HG03095 (cell line): ENCODE measurements around the gene ABR.
"Not testable (repeated sequence)": the region's sequence is repeated elsewhere in the genome, so short reads cannot be mapped to it uniquely, and the experiment has no call there.

Source experiments
- ATAC-seq: cut with Tn5 transposase; IDR thresholded peaks from one replicate; pipeline ENCODE4 v1.9.1; 2021; ENCODE audit warnings: moderate library complexity; ENCODE audit not compliant: unreplicated experiment

The ABR gene

GRCh38 chr17:1050246-1050995 is 129.4 kb downstream of the ABR start:
- no peak for ATAC-seq

- no peak for ATAC-seq
Observed at GRCh38 chr17:1049446-1050225, 130.1 kb downstream of the ABR start.

- not testable (repeated sequence) for ATAC-seq
Observed at GRCh38 chr17:1048516-1049115, 131.2 kb downstream of the ABR start.

GRCh38 chr17:1047879-1048470 is 131.8 kb downstream of the ABR start:
- no peak for ATAC-seq

GRCh38 chr17:1047177-1047878 is 132.5 kb downstream of the ABR start:
- ATAC-seq = no peak

- ATAC-seq = no peak
Observed at GRCh38 chr17:1045456-1045855, 134.3 kb downstream of the ABR start.

GRCh38 chr17:1044387-1045009 is 135.3 kb downstream of the ABR start:
- ATAC-seq = not testable (repeated sequence)

GRCh38 chr17:1043601-1044251 is 136.1 kb downstream of the ABR start:
- ATAC-seq = no peak

- no peak for ATAC-seq
Observed at GRCh38 chr17:1042486-1042885, 137.3 kb downstream of the ABR start.

- ATAC-seq = no peak
Observed at GRCh38 chr17:1041746-1042145, 138.0 kb downstream of the ABR start.

- no peak for ATAC-seq
Observed at GRCh38 chr17:1040216-1040600, 139.6 kb downstream of the ABR start.

GRCh38 chr17:1039511-1040215 is 140.1 kb downstream of the ABR start:
- no peak for ATAC-seq

- ATAC-seq = no peak
Observed at GRCh38 chr17:1039123-1039507, 140.7 kb downstream of the ABR start.

- no peak for ATAC-seq
Observed at GRCh38 chr17:1038459-1039122, 141.2 kb downstream of the ABR start.

- no peak for ATAC-seq
Observed at GRCh38 chr17:1037238-1037879, 142.4 kb downstream of the ABR start.

GRCh38 chr17:1036845-1037237 is 142.9 kb downstream of the ABR start:
- ATAC-seq = no peak

GRCh38 chr17:1036171-1036844 is 143.5 kb downstream of the ABR start:
- no peak for ATAC-seq
